Ovary (tissue), 3 donors: Measurements from ENCODE around the gene DCAF8.

ENCODE experiments used
- CTCF ChIP-seq, 3 donors: fragments of 450-650 bp in 2 of 3; fragments of 200-600 bp in 1 of 3; IDR thresholded peaks; one replicate each; pipeline versions ENCODE4 v1.5.1 to v1.8.0; 2016 to 2022; ENCODE audit warnings: antibody characterized with exemption in 3 of 3, mild to moderate bottlenecking in 1 of 3
- POLR2A ChIP-seq: fragments of 450-650 bp; IDR thresholded peaks from one replicate; pipeline ENCODE4 v1.6.1; 2017; ENCODE audit warnings: antibody characterized with exemption, mild to moderate bottlenecking, moderate library complexity
- donor health status: DM: no; HTN: no; CAD: no.

GRCh38 chr1:160207118-160207650 is 55.2 kb downstream of the DCAF8 start:
- TF ChIP-seq CTCF (IDR thresholded peaks at IDR 0.05), result no peak
- no peak for TF ChIP-seq POLR2A
